Heart left ventricle (tissue), 13 donors: ENCODE results near the gene GCFC2.

Experiments
- CTCF ChIP-seq, 12 donors: fragments of 200-600 bp; sonication (generic) in 4 of 12; IDR thresholded peaks; one replicate each; pipeline versions ENCODE4 v1.5.0 to v1.8.0; 2018 to 2022; ENCODE audit warnings: antibody characterized with exemption in 12 of 12, mild to moderate bottlenecking in 5 of 12
- POLR2A ChIP-seq, 2 donors: fragments of 450-650 bp; IDR thresholded peaks; one replicate each; pipeline ENCODE4 v1.6.1; 2017; ENCODE audit warnings: antibody characterized with exemption in 2 of 2, mild to moderate bottlenecking in 2 of 2, moderate library complexity in 2 of 2
- donor health status: ischemic (EF 13 %, LVEDD 7.1; RV severe dilation, severe dysfunction).
- donor health status: DM: no; HTN: yes; CAD: no.
- donor health status: DM: no; HTN: no; CAD: no.
- donor health status: ischemic (EF 25% LVEDD 6.9; RV normal size, moderate dysfunction).
- donor health status: ischemic (EF 25% LVEDD 5.7; RV mildly dilated, moderate dysfunction).
- donor health status: ischemic (EF 35%, LVEDD 5.7; RV mildly dilated, moderate dysfunction).
- donor health status: nonischemic (EF 11% LVEDD 7.7; RV severe dilation, severe dysfunction).
- donor health status: DM: yes; HTN: yes; CAD: no.
- donor health status: PGD.
- donor health status: ischemic (EF 29% LVEDD 5.4; RV normal size, mild dysfunction).
- donor health status: nonischemic (EF 23%, LVEDD 6.1; RV moderate dilation, normal function).

- TF ChIP-seq CTCF (IDR thresholded peaks at IDR 0.05) (no peak), POLR2A (IDR thresholded peaks at IDR 0.05) (no peak)
Measured at GRCh38 chr2:75666911-75667310, 43.8 kb downstream of the GCFC2 start.
